SJCRH30 (cell line): ENCODE measurements around the gene ARHGEF11. TPM values are rescaled to one million over a fixed set of nuclear protein-coding genes. Genes with fewer than 3 reads are reported as not detected.
"Not testable (repeated sequence)": the region's sequence is repeated elsewhere in the genome, so short reads cannot be mapped to it uniquely, and the experiment has no call there.

ENCODE experiments used
- DNase-seq, 2 experiments: peaks; one replicate each; pipeline ENCODE4 v3.0.0-alpha.2; 2015 to 2020
- H3K27ac ChIP-seq: fragments of 250-450 bp; sonication (Bioruptor Pico); 2 replicates; pipeline ENCODE4 v1.5.1; 2020; ENCODE audit warnings: mild to moderate bottlenecking, moderate library complexity
- H3K27me3 ChIP-seq: fragments of 250-450 bp; sonication (Bioruptor Pico); 2 replicates; pipeline ENCODE4 v1.5.1; 2020; ENCODE audit warnings: mild to moderate bottlenecking, moderate library complexity
- H3K36me3 ChIP-seq: fragments of 250-450 bp; sonication (Bioruptor Pico); 2 replicates; pipeline ENCODE4 v1.5.1; 2020; ENCODE audit warnings: mild to moderate bottlenecking, moderate library complexity
- H3K4me1 ChIP-seq: fragments of 250-450 bp; sonication (Bioruptor Pico); 2 replicates; pipeline ENCODE4 v1.5.1; 2020; ENCODE audit warnings: mild to moderate bottlenecking, moderate library complexity
- H3K4me3 ChIP-seq: fragments of 250-450 bp; sonication (Bioruptor Pico); 2 replicates; pipeline ENCODE4 v1.5.1; 2020; ENCODE audit warnings: mild to moderate bottlenecking, moderate library complexity
- H3K9me3 ChIP-seq: fragments of 250-450 bp; sonication (Bioruptor Pico); replicated peaks from 2 replicates; pipeline ENCODE4 v1.5.1; 2020; ENCODE audit warnings: mild to moderate bottlenecking, moderate library complexity
- total RNA-seq: library from RNA; depleted of rRNA; stranded (reverse); fragments of >200 nt; shearing (Covaris generic); gene quantifications from 2 replicates; pipeline ENCODE4 v1.2.3, GENCODE V29; 2014

ARHGEF11 gene
- total RNA-seq, 1 experiment from 2014 or later: 19.7 TPM

DNA sequence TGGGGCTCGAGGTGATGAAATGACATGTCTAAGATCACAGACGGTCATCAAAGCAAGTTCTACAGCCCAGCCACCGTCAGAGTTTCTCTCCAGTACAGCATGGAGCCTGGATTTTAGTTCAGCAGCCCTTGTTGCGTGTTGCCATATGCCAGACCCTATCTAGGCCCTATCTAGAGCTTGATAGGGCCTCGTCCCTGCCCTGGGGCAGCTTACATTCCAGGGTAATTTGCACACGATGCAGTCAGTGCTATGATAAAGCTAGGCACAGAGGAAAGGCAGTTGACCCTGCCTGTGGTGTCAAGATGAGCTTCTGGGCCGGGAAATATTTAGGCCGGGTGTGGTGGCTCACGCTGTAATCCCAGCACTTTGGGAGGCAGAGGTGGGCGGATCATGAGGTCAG lies 35.2 kb upstream of the ARHGEF11 start:
- Histone ChIP-seq H3K4me3 (no peak overlapping the region), H3K36me3 (no peaks in the 10 kb centered on the region), H3K27me3 (no peaks in the 10 kb centered on the region), H3K9me3 (no peaks in the 10 kb centered on the region), H3K27ac (no peak overlapping the region), H3K4me1 (no peaks in the 10 kb centered on the region)
- no peak for DNase-seq

DNA sequence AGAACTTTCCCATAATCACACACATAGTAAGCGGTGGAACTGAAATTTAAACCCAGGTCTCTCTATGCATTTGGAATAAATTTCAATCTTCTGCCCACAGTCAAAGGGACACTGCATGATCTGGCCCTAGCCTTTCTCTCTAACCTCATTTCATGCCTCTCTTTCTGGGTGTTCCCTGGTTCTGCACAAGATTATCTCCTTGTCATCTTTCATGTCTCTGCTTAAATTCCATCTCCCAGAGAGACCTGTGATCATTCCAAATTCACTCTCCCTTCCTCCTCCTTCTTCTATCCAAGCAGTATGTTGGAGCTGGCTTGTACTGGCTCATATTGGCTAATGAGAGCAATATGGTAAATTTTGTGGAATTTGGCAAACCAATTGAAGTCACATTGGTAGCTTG lies 31.9 kb upstream of the ARHGEF11 start:
- Histone ChIP-seq H3K9me3 (no peaks in the 10 kb centered on the region), H3K27me3 (no peaks in the 10 kb centered on the region), H3K36me3 (no peaks in the 10 kb centered on the region), H3K27ac (no peak overlapping the region), H3K4me3 (no peak overlapping the region), H3K4me1 (no peaks in the 10 kb centered on the region)
- DNase-seq: no peak

DNA sequence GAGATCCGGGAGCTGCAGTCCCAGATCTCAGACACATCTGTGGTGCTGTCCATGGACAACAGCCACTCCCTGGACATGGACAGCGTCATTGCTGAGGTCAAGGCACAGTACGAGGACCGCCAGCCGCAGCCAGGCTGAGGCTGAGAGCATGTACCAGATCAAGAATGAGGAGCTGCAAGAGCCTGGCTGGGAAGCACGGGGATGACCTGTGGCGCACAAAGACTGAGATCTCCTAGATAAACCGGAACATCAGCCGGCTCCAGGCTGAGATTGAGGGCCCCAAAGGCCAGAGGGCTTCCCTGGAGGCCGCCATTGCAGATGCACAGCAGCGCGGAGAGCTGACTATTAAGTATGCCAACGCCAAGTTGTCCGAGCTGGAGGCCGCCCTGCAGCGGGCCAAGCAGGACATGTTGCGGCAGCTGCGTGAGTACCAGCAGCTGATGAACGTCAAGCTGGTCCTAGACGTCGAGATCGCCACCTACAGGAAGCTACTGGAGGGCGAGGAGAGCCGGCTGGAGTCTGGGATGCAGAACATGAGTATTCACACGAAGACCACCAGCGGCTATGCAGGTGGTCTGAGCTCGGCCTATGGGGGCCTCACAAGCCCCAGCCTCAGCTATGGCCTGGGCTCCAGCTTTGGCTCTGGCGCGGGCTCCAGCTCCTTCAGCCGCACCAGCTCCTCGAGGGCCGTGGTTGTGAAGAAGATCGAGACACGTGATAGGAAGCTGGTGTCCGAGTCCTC lies 28.6 kb upstream of the ARHGEF11 start:
- peak overlapping the region; percentile 40 for H3K4me3 ChIP-seq
- DNase-seq: peak; percentile 89 to 91
- no peaks in the 10 kb centered on the region for H3K9me3 ChIP-seq
- no peaks in the 10 kb centered on the region for H3K27me3 ChIP-seq
- H3K36me3 ChIP-seq: no peaks in the 10 kb centered on the region
- H3K27ac ChIP-seq: no peak overlapping the region
- peaks cover 11% of the 10 kb centered on the region for H3K4me1 ChIP-seq

DNA sequence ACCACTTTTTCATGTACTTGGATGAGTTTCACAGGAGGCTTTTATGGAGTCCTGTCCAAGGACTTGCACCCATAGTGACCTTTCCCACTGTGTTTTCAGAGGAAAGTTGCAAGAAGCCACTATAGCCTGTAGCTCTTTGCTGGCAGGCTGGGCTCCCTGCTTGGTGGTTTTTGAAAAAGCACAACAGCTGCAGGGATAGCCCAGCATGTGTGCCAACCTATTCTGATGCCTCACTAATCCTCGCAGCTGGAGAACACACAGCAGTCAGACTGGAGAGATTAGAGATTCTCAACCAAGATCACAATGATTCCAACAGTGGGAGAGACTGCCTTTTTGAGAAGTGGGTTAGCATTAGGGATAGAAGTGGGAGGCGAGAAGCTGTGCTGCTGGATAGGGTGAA lies 24.1 kb upstream of the ARHGEF11 start:
- H3K27me3 ChIP-seq: no peaks in the 10 kb centered on the region
- H3K27ac ChIP-seq: peak overlapping the region; percentile 24; the same call in 1 of the 2 replicates
- H3K9me3 ChIP-seq: no peaks in the 10 kb centered on the region
- DNase-seq: peak; percentile 89 to 94
- no peaks in the 10 kb centered on the region for H3K36me3 ChIP-seq
- H3K4me3 ChIP-seq: no peak overlapping the region
- peaks cover 13% of the 10 kb centered on the region for H3K4me1 ChIP-seq

DNA sequence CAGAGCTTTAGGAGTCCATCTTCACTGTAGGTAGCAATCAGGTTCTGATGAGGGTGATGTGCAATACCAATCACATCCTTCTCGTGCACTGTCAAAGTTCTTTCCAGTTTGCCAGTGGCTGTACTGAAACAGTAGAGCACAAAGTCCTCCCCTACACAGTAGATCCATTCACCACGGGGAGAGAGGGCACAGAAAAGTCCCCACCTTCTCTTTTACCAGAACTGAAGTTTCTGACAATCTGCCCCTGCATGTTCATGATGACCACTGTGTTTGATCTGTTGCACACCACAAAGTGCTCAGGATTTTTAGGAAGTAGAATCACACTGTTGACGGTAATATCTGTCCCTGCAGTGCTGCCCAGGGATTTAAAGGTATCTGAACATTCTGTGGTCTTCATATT lies 13.7 kb upstream of the ARHGEF11 start:
- H3K9me3 ChIP-seq, H3K27ac ChIP-seq, DNase-seq, H3K4me1 ChIP-seq, H3K27me3 ChIP-seq, H3K4me3 ChIP-seq, H3K36me3 ChIP-seq: not testable (repeated sequence)

DNA sequence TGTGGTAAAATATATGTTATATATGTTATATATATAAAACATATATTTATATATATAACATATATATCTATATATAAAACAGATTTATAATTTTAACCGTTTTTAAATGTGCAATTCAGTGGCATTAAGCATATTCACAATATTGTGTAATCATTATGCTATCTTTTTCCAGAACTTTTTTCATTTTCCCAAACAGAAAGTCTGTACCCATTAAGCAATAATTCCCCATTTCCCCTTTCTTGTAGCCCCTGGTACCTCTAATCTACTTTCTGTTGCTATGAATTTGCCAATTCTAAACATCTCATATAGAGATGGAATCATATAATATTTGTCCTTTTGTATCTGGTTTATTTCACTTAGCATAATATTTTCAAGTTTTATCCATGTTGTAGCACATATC lies 10.7 kb upstream of the ARHGEF11 start:
- Histone ChIP-seq H3K9me3 (peaks cover 5% of the 10 kb centered on the region; the same call in 1 of the 2 replicates), H3K4me1 (no peaks in the 10 kb centered on the region), H3K36me3 (no peaks in the 10 kb centered on the region), H3K27me3 (no peaks in the 10 kb centered on the region), H3K4me3 (no peak overlapping the region), H3K27ac (no peak overlapping the region)
- DNase-seq: no peak

DNA sequence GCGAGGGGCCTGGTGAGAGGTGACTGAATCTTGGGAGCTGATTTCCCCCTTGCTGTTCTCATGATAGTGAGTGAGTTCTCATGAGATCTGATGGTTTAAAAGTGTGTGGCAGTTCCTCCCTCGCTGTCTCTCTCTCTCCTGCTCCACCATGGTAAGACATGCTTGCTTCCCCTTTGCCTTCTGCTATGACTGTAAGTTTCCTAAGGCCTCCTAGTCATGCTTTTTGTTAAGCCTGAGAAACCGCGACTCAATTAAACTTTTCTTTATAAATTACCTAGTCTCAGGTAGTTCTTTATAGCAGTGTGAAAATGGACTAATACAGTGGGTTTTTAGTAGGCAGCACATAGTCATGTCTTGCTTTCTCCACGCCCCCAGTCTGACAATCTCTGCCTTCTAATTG lies 10.2 kb upstream of the ARHGEF11 start:
- H3K4me3 ChIP-seq, H3K36me3 ChIP-seq, H3K9me3 ChIP-seq, DNase-seq, H3K4me1 ChIP-seq, H3K27me3 ChIP-seq, H3K27ac ChIP-seq: not testable (repeated sequence)

DNA sequence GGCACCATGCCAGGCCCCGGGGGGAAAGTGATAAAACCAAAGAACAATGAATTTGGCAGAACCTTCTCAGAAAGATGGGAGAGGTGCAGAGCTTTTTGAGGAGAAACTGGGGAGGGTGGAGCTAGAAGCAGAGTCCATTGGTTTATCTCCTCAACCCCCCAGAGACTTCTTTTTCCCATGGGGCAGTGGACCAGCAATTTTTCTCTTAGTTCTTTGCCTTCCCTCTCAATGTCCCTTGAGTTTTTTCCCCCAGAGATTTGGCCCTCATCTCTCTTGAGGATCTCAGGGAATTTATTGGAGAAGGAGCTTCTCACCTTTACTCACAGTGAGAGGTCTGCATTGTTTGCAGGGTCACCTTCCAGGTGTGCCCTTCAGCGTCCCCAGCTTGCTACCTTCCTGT lies 5.3 kb upstream of the ARHGEF11 start:
- no peaks in the 10 kb centered on the region for H3K4me1 ChIP-seq
- DNase-seq: no peak
- H3K27ac ChIP-seq: no peak overlapping the region
- no peaks in the 10 kb centered on the region for H3K27me3 ChIP-seq
- no peaks in the 10 kb centered on the region for H3K36me3 ChIP-seq
- no peak overlapping the region for H3K4me3 ChIP-seq
- peaks cover 2% of the 10 kb centered on the region; the same call in 1 of the 2 replicates for H3K9me3 ChIP-seq

DNA sequence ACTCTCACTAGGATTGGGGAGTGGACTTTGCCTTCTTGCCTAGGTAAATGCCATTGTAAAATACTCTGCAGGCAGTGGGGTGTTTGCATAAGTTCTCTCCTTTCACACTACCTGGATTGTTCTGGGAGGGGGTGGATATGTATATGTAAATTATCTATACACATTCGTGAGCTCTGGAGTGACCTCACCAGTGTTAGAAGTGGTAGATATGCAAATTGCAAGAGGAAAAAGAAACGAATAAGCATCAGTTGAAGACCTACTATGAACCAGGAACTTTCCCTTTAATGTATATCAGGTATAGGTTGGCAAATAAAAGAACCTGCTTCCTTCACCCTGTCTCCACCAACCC lies 1.5 kb upstream of the ARHGEF11 start:
- H3K4me3 ChIP-seq: no peak overlapping the region
- no peaks in the 10 kb centered on the region; the same call in 1 of the 2 replicates for H3K4me1 ChIP-seq
- no peak overlapping the region for H3K27ac ChIP-seq
- DNase-seq: no peak
- H3K27me3 ChIP-seq: no peaks in the 10 kb centered on the region
- H3K36me3 ChIP-seq: no peaks in the 10 kb centered on the region
- 0 out of 2 replicates have a peak, but pooled peaks cover 2% of the 10 kb centered on the region for H3K9me3 ChIP-seq

DNA sequence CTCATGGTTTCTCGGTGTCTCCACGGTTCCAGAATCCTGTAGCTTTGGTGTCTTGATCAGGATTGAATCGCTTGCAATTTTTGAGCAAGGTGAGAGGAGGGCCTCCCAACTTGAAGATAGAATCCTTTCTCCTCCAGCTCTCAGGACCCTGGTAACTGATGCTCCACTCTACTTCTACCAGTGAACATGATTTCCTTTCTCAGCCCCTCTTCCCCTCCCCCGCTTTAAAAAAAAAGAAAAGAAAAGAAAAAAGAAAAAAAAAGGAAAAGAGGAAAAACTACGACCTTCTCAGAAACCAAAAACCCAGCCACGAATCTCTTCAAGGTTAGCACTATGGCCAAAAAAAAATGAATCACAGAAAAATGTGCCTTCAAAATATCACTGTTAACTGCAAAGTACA lies 1.2 kb downstream of the ARHGEF11 start:
- Histone ChIP-seq H3K36me3 (no peaks in the 10 kb centered on the region), H3K4me3 (peak overlapping the region; percentile 63), H3K27me3 (no peaks in the 10 kb centered on the region), H3K4me1 (no peaks in the 10 kb centered on the region; the same call in 1 of the 2 replicates), H3K27ac (no peak overlapping the region), H3K9me3 (no peaks in the 10 kb centered on the region)
- DNase-seq: no peak

DNA sequence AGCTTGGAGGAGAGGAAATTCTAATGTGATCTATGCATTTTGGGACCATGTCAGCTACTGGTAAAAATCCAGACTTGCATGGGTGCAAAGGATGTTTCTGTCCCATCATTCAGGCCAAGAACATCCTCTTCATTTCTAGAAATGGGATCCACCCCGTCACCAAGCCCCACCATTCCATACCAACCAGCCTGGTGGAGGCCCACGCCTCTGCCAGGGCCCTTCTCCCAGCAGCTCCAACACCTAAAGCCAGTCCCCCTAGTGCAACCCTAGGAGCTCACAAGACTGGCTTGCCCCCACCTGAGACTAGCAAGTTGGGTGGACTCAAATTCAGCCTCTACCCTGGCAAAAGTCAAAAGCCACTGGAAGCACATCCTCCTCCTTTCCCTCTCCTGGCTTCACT lies 1.9 kb downstream of the ARHGEF11 start:
- Histone ChIP-seq H3K27me3 (no peaks in the 10 kb centered on the region), H3K4me1 (no peaks in the 10 kb centered on the region; the same call in 1 of the 2 replicates), H3K4me3 (no peak overlapping the region), H3K9me3 (no peaks in the 10 kb centered on the region), H3K36me3 (no peaks in the 10 kb centered on the region), H3K27ac (no peak overlapping the region)
- no peak for DNase-seq

DNA sequence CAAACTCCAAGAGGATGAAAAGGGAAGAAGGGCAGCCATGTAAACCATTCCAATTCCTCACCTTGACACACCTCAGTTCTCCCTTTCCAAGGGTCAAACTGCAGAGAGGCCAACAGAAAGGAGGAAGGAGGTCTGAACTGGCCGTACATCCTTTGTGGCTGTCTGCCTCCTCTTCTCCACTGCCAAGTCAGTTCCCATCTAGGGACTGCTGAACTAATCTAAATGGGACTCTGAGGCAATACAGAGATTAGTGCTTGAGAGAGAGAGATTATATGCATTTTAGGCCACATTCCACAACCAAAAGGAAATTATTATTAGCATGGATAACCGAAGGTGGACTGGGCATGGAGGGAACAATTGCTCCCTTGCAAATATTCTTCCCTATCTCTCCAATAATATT lies 2.7 kb downstream of the ARHGEF11 start:
- Histone ChIP-seq H3K27ac (no peak overlapping the region), H3K4me1 (no peaks in the 10 kb centered on the region; the same call in 1 of the 2 replicates), H3K27me3 (no peaks in the 10 kb centered on the region), H3K9me3 (no peaks in the 10 kb centered on the region), H3K36me3 (no peaks in the 10 kb centered on the region), H3K4me3 (no peak overlapping the region)
- DNase-seq: no peak

DNA sequence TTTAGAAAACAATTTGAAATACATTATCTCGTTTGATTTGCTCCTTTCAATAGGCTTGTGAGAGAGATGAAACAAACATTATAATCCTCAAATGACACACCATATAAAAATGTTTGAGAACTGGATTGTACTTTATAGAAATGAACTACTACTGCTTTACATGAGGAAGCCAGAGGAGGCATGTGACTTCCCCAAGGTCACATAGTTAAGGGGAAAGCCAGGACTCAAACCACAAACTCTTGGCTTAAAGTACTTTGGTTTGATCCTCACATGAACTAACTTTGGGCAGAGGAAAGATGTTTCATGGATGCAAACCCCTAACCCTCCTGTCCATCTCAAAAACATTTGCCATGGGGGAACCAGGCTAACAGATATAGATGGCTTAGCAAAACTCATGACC lies 4.7 kb downstream of the ARHGEF11 start:
- Histone ChIP-seq H3K4me3 (no peak overlapping the region), H3K27ac (no peak overlapping the region), H3K4me1 (no peaks in the 10 kb centered on the region; the same call in 1 of the 2 replicates), H3K27me3 (no peaks in the 10 kb centered on the region), H3K36me3 (no peaks in the 10 kb centered on the region), H3K9me3 (no peaks in the 10 kb centered on the region)
- DNase-seq: no peak

DNA sequence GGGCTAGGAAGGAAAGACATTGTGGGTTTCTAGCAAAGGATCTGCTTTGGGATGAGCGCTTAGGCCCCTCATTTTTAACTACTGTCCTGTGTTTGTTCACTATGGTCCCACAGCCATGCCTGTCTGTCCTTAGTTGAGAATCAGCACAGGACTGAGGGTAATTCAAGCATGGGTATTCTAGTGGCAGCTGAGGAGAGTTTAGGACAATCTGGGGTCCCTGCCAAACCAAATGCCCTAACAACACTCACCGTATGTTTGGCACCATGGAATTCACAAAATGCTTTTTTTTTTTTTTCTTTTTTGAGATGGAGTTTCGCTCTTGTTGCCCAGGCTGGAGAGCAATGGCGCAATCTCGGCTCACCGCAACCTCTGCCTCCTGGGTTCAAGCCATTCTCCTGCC lies 10.4 kb downstream of the ARHGEF11 start:
- no peaks in the 10 kb centered on the region for H3K36me3 ChIP-seq
- no peak overlapping the region for H3K27ac ChIP-seq
- H3K4me3 ChIP-seq: no peak overlapping the region
- no peak for DNase-seq
- no peaks in the 10 kb centered on the region for H3K9me3 ChIP-seq
- no peaks in the 10 kb centered on the region for H3K27me3 ChIP-seq
- H3K4me1 ChIP-seq: no peaks in the 10 kb centered on the region

DNA sequence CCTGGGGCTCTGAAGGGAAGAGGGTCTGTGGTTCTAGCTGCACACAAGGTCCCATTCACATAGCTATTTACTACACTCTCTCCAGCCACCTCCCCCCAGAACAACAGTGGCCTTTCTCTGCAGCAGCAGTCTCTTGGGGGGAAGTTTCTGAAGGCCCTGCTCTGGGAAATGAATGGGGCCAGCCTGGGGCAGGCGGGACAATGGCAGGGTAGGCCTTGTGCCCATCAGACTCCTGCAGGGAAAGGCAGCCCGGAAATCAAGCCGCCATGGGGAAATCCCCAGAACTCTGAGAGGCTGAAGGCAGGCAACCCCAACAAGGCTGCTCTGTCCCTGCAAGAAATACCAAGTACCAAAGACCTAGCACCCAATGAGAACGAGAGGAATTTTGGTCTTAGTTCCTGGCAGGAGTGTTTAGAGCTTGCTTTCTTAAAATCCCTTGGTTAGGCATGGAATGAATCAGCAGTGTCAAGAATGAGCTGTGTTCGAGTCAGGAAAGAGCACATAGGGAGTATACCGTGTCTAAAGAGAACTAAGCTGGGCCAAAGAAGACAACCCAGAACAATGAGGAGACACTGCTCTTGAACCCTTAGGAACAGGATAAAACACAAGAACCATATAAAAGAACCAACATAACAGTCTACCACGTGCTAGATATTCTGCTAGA lies 11.3 kb downstream of the ARHGEF11 start:
- Histone ChIP-seq H3K36me3 (no peaks in the 10 kb centered on the region), H3K27me3 (no peaks in the 10 kb centered on the region), H3K4me1 (no peaks in the 10 kb centered on the region), H3K4me3 (no peak overlapping the region), H3K27ac (no peak overlapping the region), H3K9me3 (no peaks in the 10 kb centered on the region)
- no peak for DNase-seq
